WERI-Rb-1 (cell line): Measurements from ENCODE around the gene CCDC102B.

ENCODE experiments used
- DNase-seq: peaks from one replicate; pipeline ENCODE4 v3.0.0-alpha.2; 2020
- H3K27ac ChIP-seq: fragments of 250-450 bp; sonication (Bioruptor Pico); 2 replicates; pipeline ENCODE4 v1.5.1; 2020; ENCODE audit warnings: mild to moderate bottlenecking, moderate library complexity
- H3K27me3 ChIP-seq: fragments of 250-450 bp; sonication (Bioruptor Pico); 2 replicates; pipeline ENCODE4 v1.5.1; 2021; ENCODE audit warnings: mild to moderate bottlenecking, low read depth, moderate library complexity; ENCODE audit not compliant: insufficient read depth, severe bottlenecking
- H3K36me3 ChIP-seq: fragments of 250-450 bp; sonication (Bioruptor Pico); 2 replicates; pipeline ENCODE4 v1.5.1; 2020; ENCODE audit warnings: mild to moderate bottlenecking, moderate library complexity
- H3K4me3 ChIP-seq: 2 replicates; pipeline ENCODE4 v1.5.1; 2011; ENCODE audit warnings: low read depth, mild to moderate bottlenecking, control low read depth, low read length
- H3K9me3 ChIP-seq: fragments of 250-450 bp; sonication (Bioruptor Pico); 2 replicates; pipeline ENCODE4 v1.5.1; 2021; ENCODE audit warnings: mild to moderate bottlenecking, moderate library complexity; ENCODE audit not compliant: severe bottlenecking
- CTCF ChIP-seq: IDR thresholded peaks from 2 replicates; pipeline ENCODE4 v1.5.1; 2011; ENCODE audit warnings: low read depth, mild to moderate bottlenecking, control low read depth, inconsistent platforms, low read length

CCDC102B gene

GRCh38 chr18:68887410-68887809 is 89.5 kb downstream of the CCDC102B start:
- TF ChIP-seq CTCF = no peak
- Histone ChIP-seq H3K36me3 (no peaks in the 10 kb centered on the region), H3K4me3 (no peak overlapping the region), H3K27ac (no peak overlapping the region), H3K9me3 (no peaks in the 10 kb centered on the region), H3K27me3 (no peaks in the 10 kb centered on the region)
- DNase-seq = no peak

DNA sequence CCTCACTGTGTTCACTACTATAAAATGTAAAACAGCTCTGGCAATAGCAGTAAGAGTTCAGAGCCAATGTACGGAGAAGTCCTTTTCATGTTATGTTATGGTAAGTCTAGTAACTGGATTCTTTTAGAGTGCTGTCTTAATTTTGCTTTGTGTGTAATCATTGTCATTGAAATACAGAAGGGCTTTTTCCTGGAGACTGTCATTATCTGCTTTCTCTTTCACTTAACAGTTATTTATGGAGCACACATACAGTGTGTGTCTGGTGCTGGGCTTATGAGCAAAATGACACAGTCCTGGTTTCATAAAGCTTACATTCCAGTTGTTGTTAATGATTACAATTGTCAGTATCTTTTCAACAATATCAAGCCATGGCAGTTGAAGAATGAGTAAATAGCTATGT is 95.5 kb downstream of the CCDC102B start:
- no peak for DNase-seq
- H3K4me3 ChIP-seq = no peak overlapping the region
- H3K27me3 ChIP-seq = no peaks in the 10 kb centered on the region
- TF ChIP-seq CTCF = no peak
- H3K9me3 ChIP-seq = no peaks in the 10 kb centered on the region
- H3K27ac ChIP-seq = no peak overlapping the region
- H3K36me3 ChIP-seq = no peaks in the 10 kb centered on the region

DNA sequence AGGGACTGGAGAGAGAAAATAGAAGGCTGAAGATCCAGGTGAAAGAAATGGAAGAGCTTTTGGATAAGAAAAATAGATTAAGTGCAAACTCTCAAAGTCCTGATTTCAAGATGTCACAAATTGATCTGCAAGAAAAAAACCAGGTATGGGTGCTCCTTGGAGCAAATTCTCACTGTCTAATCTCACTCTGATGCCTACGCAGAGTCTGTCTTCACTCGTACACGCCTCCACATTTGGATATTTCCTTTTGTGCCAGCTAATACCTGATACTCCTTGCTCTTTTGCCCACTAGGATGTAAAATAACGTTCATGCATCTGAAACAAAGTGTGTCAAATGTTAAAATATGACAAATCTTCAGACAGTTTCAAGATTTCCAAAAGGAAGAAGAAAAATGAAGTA is 99.4 kb downstream of the CCDC102B start:
- no peak for TF ChIP-seq CTCF
- no peaks in the 10 kb centered on the region for H3K27me3 ChIP-seq
- no peak overlapping the region for H3K27ac ChIP-seq
- no peak overlapping the region for H3K4me3 ChIP-seq
- no peaks in the 10 kb centered on the region for H3K36me3 ChIP-seq
- DNase-seq = no peak
- no peaks in the 10 kb centered on the region for H3K9me3 ChIP-seq

- H3K27ac ChIP-seq = no peak overlapping the region
- TF ChIP-seq CTCF = no peak
- H3K27me3 ChIP-seq = no peaks in the 10 kb centered on the region
- H3K4me3 ChIP-seq = no peak overlapping the region
- no peaks in the 10 kb centered on the region for H3K36me3 ChIP-seq
- H3K9me3 ChIP-seq = no peaks in the 10 kb centered on the region
- no peak for DNase-seq
Observed at GRCh38 chr18:68909579-68909978, 111.7 kb downstream of the CCDC102B start.

GRCh38 chr18:68915061-68915460 is 117.2 kb downstream of the CCDC102B start:
- Histone ChIP-seq H3K36me3 (no peaks in the 10 kb centered on the region), H3K27ac (no peak overlapping the region), H3K27me3 (no peaks in the 10 kb centered on the region), H3K4me3 (no peak overlapping the region), H3K9me3 (no peaks in the 10 kb centered on the region)
- DNase-seq = no peak
- no peak for TF ChIP-seq CTCF

GRCh38 chr18:68916734-68917133 is 118.9 kb downstream of the CCDC102B start:
- Histone ChIP-seq H3K36me3 (no peaks in the 10 kb centered on the region), H3K27me3 (no peaks in the 10 kb centered on the region), H3K9me3 (no peaks in the 10 kb centered on the region), H3K27ac (no peak overlapping the region), H3K4me3 (no peak overlapping the region)
- DNase-seq = no peak
- TF ChIP-seq CTCF = no peak
